Mesendoderm (in vitro differentiated cells): Measurements from ENCODE around the gene SEC14L5.

ENCODE experiments used
- DNase-seq: peaks from one replicate; pipeline ENCODE4 v3.0.0; 2013
- H2AK5ac ChIP-seq: 2 replicates; pipeline ENCODE4 v1.6.1; 2013; ENCODE audit warnings: low read length, inconsistent platforms
- H2BK120ac ChIP-seq: 2 replicates; pipeline ENCODE4 v1.6.1; 2013; ENCODE audit warnings: low read depth, mild to moderate bottlenecking, low read length, moderate library complexity, mixed read lengths
- H2BK15ac ChIP-seq: replicated peaks from 2 replicates; pipeline ENCODE4 v1.6.1; 2013; ENCODE audit warnings: low read depth, mild to moderate bottlenecking, moderate library complexity
- H2BK5ac ChIP-seq: 2 replicates; pipeline ENCODE4 v1.6.1; 2013; ENCODE audit warnings: low read length, inconsistent platforms
- H3K18ac ChIP-seq: 2 replicates; pipeline ENCODE4 v1.6.1; 2013; ENCODE audit warnings: mild to moderate bottlenecking, low read length, mixed read lengths
- H3K23ac ChIP-seq: one replicate; pipeline ENCODE4 v1.6.1; 2013; ENCODE audit warnings: low read length
- H3K27ac ChIP-seq: 2 replicates; pipeline ENCODE4 v1.5.1; 2013; ENCODE audit warnings: low read depth, mild to moderate bottlenecking, inconsistent platforms, low read length, moderate library complexity
- H3K27me3 ChIP-seq: 2 replicates; pipeline ENCODE4 v1.6.1; 2013; ENCODE audit warnings: low read length, control low read depth, mild to moderate bottlenecking, inconsistent platforms; ENCODE audit not compliant: insufficient read depth, poor library complexity
- H3K36me3 ChIP-seq: 2 replicates; pipeline ENCODE4 v1.6.1; 2013; ENCODE audit warnings: low read length, inconsistent platforms; ENCODE audit not compliant: control insufficient read depth, insufficient read depth
- H3K4ac ChIP-seq: one replicate; pipeline ENCODE4 v1.6.1; 2013; ENCODE audit warnings: low read depth, mild to moderate bottlenecking, low read length, moderate library complexity
- H3K4me1 ChIP-seq: 2 replicates; pipeline ENCODE4 v1.6.1; 2013; ENCODE audit warnings: low read depth, low read length, inconsistent platforms; ENCODE audit not compliant: control insufficient read depth
- H3K4me2 ChIP-seq: 2 replicates; pipeline ENCODE4 v1.6.1; 2013; ENCODE audit warnings: low read length
- H3K4me3 ChIP-seq: 2 replicates; pipeline ENCODE4 v1.5.1; 2013; ENCODE audit warnings: mild to moderate bottlenecking, low read length
- H3K56ac ChIP-seq: one replicate; pipeline ENCODE4 v1.6.1; 2013; ENCODE audit warnings: low read length
- H3K79me1 ChIP-seq: 2 replicates; pipeline ENCODE4 v1.6.1; 2013; ENCODE audit warnings: low read length, inconsistent platforms
- H3K79me2 ChIP-seq: 2 replicates; pipeline ENCODE4 v1.6.1; 2013; ENCODE audit warnings: mild to moderate bottlenecking, low read length; ENCODE audit not compliant: control insufficient read depth, insufficient read depth
- H3K9ac ChIP-seq: 2 replicates; pipeline ENCODE4 v1.6.1; 2013; ENCODE audit warnings: low read length, inconsistent platforms
- H4K5ac ChIP-seq: one replicate; pipeline ENCODE4 v1.6.1; 2013; ENCODE audit warnings: low read length
- H4K8ac ChIP-seq: one replicate; pipeline ENCODE4 v1.6.1; 2013; ENCODE audit warnings: low read depth, mild to moderate bottlenecking, control low read depth, low read length, moderate library complexity
- WGBS: extraction: QIAGEN DNeasy Blood & Tissue Kit; methylation state at CpG from one replicate; pipeline ENCODE4 v1.1.7; 2013; ENCODE audit warnings: low lambda C conversion rate, missing lambda C conversion rate; ENCODE audit not compliant: insufficient coverage; ENCODE audit errors: extremely low coverage; 5-methylcytosine and 5-hydroxymethylcytosine counted together

SEC14L5 gene

DNA sequence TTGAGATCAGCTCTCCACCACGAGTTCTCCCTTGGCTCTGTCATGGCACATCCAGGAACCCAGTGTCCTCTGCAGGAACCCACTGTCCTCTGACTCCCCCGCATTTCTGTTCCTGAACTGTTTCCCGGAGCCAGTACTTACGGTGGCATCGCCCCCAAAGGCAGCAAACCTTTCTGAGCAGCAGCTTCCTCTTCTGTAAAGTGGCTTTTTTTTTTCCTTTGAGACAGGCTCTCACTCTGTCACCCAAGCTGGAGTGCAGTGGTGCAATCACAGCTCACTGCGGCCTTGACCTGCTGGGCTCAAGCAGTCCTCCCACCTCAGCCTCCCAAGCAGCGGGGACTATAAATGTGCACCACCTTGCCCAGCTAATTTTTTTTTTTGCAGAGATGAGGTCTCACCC, 43.4 kb downstream of the SEC14L5 start:
- no CpG with 5 or more reads among the region's 7 CpGs for WGBS
- no peak overlapping the region for H2AK5ac ChIP-seq
- H3K23ac ChIP-seq: no peak overlapping the region
- H3K27me3 ChIP-seq: no peaks in the 10 kb centered on the region
- no peak overlapping the region for H2BK120ac ChIP-seq
- no peak overlapping the region for H2BK5ac ChIP-seq
- no peak overlapping the region for H3K9ac ChIP-seq
- no peak overlapping the region for H3K4ac ChIP-seq
- no peaks in the 10 kb centered on the region for H3K79me1 ChIP-seq
- H4K5ac ChIP-seq: no peak overlapping the region
- H3K36me3 ChIP-seq: no peaks in the 10 kb centered on the region
- H3K4me2 ChIP-seq: no peak overlapping the region
- no peaks in the 10 kb centered on the region for H3K79me2 ChIP-seq
- H4K8ac ChIP-seq: no peak overlapping the region
- no peak overlapping the region for H3K18ac ChIP-seq
- H2BK15ac ChIP-seq: no peak overlapping the region
- no peak for DNase-seq
- no peak overlapping the region for H3K56ac ChIP-seq
- no peak overlapping the region for H3K4me3 ChIP-seq
- H3K27ac ChIP-seq: no peak overlapping the region
- no peaks in the 10 kb centered on the region for H3K4me1 ChIP-seq

GRCh38 chr16:5001986-5002385, 43.9 kb downstream of the SEC14L5 start:
- H3K23ac ChIP-seq: no peak overlapping the region
- H3K4me1 ChIP-seq: no peaks in the 10 kb centered on the region
- H3K4ac ChIP-seq: no peak overlapping the region
- H3K56ac ChIP-seq: no peak overlapping the region
- no peak overlapping the region for H2BK15ac ChIP-seq
- no peak overlapping the region for H2AK5ac ChIP-seq
- H3K18ac ChIP-seq: no peak overlapping the region
- no peak for DNase-seq
- no peak overlapping the region for H3K9ac ChIP-seq
- no CpG with 5 or more reads among the region's 6 CpGs for WGBS
- no peak overlapping the region for H2BK120ac ChIP-seq
- H3K4me2 ChIP-seq: no peak overlapping the region
- H3K79me1 ChIP-seq: no peaks in the 10 kb centered on the region
- no peaks in the 10 kb centered on the region for H3K36me3 ChIP-seq
- H2BK5ac ChIP-seq: no peak overlapping the region
- no peak overlapping the region for H3K4me3 ChIP-seq
- no peak overlapping the region for H3K27ac ChIP-seq
- H4K8ac ChIP-seq: no peak overlapping the region
- H3K79me2 ChIP-seq: no peaks in the 10 kb centered on the region
- H3K27me3 ChIP-seq: no peaks in the 10 kb centered on the region
- no peak overlapping the region for H4K5ac ChIP-seq

DNA sequence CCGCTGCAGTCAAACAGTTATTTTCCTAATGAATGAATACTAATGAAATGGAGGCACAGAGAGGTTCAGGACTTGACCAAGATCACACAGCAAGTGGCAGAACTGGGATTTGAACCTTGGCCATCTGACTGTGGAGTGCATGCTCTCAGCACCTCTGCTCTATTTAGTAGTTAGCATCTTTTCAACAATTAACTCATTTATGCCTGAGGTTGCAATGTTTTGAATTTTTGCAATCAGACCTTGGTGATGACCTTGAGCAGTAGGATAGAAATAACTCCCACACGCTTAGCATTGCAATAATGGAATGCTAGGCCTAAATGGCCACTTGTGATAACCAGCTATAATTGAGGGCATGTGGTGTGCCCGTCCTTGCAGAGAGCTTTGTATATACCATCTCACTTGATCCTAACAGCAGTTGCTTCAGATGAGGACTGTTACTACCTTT, 44.6 kb downstream of the SEC14L5 start:
- Histone ChIP-seq H3K79me1 (no peaks in the 10 kb centered on the region), H4K5ac (no peak overlapping the region), H3K23ac (no peak overlapping the region), H3K4me1 (no peaks in the 10 kb centered on the region), H2AK5ac (no peak overlapping the region), H3K4ac (no peak overlapping the region), H3K27ac (no peak overlapping the region), H3K36me3 (no peaks in the 10 kb centered on the region), H3K79me2 (no peaks in the 10 kb centered on the region), H2BK5ac (no peak overlapping the region), H3K27me3 (no peaks in the 10 kb centered on the region), H3K18ac (no peak overlapping the region), H2BK120ac (no peak overlapping the region), H2BK15ac (no peak overlapping the region), H4K8ac (no peak overlapping the region), H3K9ac (no peak overlapping the region), H3K4me3 (no peak overlapping the region), H3K4me2 (no peak overlapping the region), H3K56ac (no peak overlapping the region)
- WGBS: no CpG with 5 or more reads among the region's 3 CpGs
- DNase-seq: no peak

DNA sequence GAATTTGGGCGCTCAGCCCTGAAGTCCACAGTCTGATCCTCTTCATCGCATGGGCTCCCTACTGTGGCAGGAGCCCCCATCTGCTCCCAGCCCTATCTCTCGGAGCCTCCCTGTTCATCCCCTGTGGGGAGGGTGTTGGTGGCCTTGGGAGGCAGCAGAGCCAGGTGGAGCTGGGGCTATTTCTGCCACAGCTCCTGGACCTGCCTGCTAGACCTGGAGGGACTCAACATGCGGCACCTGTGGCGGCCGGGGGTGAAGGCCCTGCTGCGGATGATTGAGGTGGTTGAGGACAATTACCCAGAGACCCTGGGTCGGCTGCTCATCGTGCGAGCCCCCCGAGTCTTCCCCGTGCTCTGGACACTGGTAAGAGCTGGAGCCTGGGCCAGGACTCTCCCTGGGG, 45.1 kb downstream of the SEC14L5 start:
- Histone ChIP-seq H3K79me2 (no peaks in the 10 kb centered on the region), H3K9ac (no peak overlapping the region), H3K18ac (no peak overlapping the region), H3K4ac (no peak overlapping the region), H3K23ac (no peak overlapping the region), H3K27me3 (no peaks in the 10 kb centered on the region), H4K8ac (no peak overlapping the region), H3K36me3 (no peaks in the 10 kb centered on the region), H3K27ac (no peak overlapping the region), H2BK120ac (no peak overlapping the region), H3K4me1 (no peaks in the 10 kb centered on the region), H2BK5ac (no peak overlapping the region), H2AK5ac (no peak overlapping the region), H3K4me2 (no peak overlapping the region), H2BK15ac (no peak overlapping the region), H4K5ac (no peak overlapping the region), H3K79me1 (no peaks in the 10 kb centered on the region), H3K56ac (no peak overlapping the region), H3K4me3 (no peak overlapping the region)
- no peak for DNase-seq
- no CpG with 5 or more reads among the region's 12 CpGs for WGBS

DNA sequence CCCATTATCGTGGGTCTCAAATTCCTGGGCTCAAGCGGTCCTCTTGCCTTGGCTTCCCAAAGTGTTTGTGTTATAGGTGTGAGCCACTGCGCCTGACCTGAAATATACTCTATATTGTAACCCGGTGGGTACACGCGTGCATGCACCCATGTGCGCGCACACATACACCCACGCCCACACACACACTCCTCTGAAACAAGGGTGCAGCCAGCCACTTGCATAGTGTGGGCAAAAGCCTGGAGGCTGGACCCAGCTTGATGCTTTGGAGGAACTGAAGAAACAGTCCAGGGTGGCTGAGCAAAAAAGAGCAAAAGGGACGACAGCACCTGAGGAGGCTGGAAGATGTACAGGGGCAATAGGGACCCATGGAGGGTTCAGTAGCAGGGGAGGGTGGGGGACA, 45.7 kb downstream of the SEC14L5 start:
- no peak overlapping the region for H2BK5ac ChIP-seq
- H3K27ac ChIP-seq: no peak overlapping the region
- H2BK120ac ChIP-seq: no peak overlapping the region
- H3K36me3 ChIP-seq: no peaks in the 10 kb centered on the region
- H4K8ac ChIP-seq: no peak overlapping the region
- no peak overlapping the region for H3K4me2 ChIP-seq
- no peaks in the 10 kb centered on the region for H3K79me1 ChIP-seq
- no peaks in the 10 kb centered on the region for H3K79me2 ChIP-seq
- no peak overlapping the region for H3K4ac ChIP-seq
- H3K9ac ChIP-seq: no peak overlapping the region
- no peaks in the 10 kb centered on the region for H3K27me3 ChIP-seq
- H3K56ac ChIP-seq: no peak overlapping the region
- no peak overlapping the region for H4K5ac ChIP-seq
- no CpG with 5 or more reads among the region's 10 CpGs for WGBS
- H3K4me3 ChIP-seq: no peak overlapping the region
- H3K18ac ChIP-seq: no peak overlapping the region
- H2AK5ac ChIP-seq: no peak overlapping the region
- no peak for DNase-seq
- H3K4me1 ChIP-seq: no peaks in the 10 kb centered on the region
- H3K23ac ChIP-seq: no peak overlapping the region
- no peak overlapping the region for H2BK15ac ChIP-seq

- no CpG with 5 or more reads among the region's 5 CpGs for WGBS
- Histone ChIP-seq H4K8ac (no peak overlapping the region), H3K4me3 (no peak overlapping the region), H3K27me3 (no peaks in the 10 kb centered on the region), H3K56ac (no peak overlapping the region), H3K27ac (no peak overlapping the region), H3K9ac (no peak overlapping the region), H3K23ac (no peak overlapping the region), H3K4me2 (no peak overlapping the region), H4K5ac (no peak overlapping the region), H3K36me3 (no peaks in the 10 kb centered on the region), H3K4me1 (no peaks in the 10 kb centered on the region), H2BK15ac (no peak overlapping the region), H3K79me1 (no peaks in the 10 kb centered on the region), H3K18ac (no peak overlapping the region), H2BK5ac (no peak overlapping the region), H3K79me2 (no peaks in the 10 kb centered on the region), H3K4ac (no peak overlapping the region), H2BK120ac (no peak overlapping the region), H2AK5ac (no peak overlapping the region)
- DNase-seq: no peak
Observed at GRCh38 chr16:5004311-5004710, 46.2 kb downstream of the SEC14L5 start.
